ENCODE data around the gene CCNI2. TPM values are rescaled to one million over a fixed set of nuclear protein-coding genes. Genes with fewer than 3 reads are reported as not detected.

Gene CCNI2
- total and polyA plus RNA-seq, 2 donors (not counting 3 experiments of a cell fraction or from before 2014, with no cell fraction given), result 0.25 to 0.53 TPM

GRCh38 chr5:132714456-132715307 is 32.5 kb upstream of the CCNI2 start:
- no peak overlapping the region for H2AFZ ChIP-seq (ENCODE audit: low read depth, low read length)
- no peaks in the 10 kb centered on the region for H3K36me3 ChIP-seq (ENCODE audit: control insufficient read depth in 2 of 2, extremely low read depth in 1 of 2, insufficient read depth in 2 of 2, low read length in 2 of 2)
- ChIA-PET POLR2A (interaction anchor here (0.7 kb wide), 1 partner anchor 23 kb away, joined by 5 read pairs; no protein-coding TSS in a partner anchor), CTCF (interaction anchor here (0.7 to 2.3 kb wide), 18 partner anchors 11 to 383 kb away, joined by 3 to 15 read pairs (median 4); partner anchors contain the start of gene IL13)
- dilution Hi-C loops (cut with MboI; ENCODE audit: extremely low pct_ligation_motif_present, low sequenced_read_pairs), result no loop called here
- H3K4me1 ChIP-seq (ENCODE audit: control insufficient read depth, extremely low read depth, insufficient read depth, low read length), result no peaks in the 10 kb centered on the region
- H4K20me1 ChIP-seq (replicated peaks; ENCODE audit: control insufficient read depth, extremely low read depth, insufficient read depth, low read length), result no peaks in the 10 kb centered on the region
- H3K27ac ChIP-seq (ENCODE audit: insufficient read depth, low read depth, low read length), result no peak overlapping the region
- no peaks in the 10 kb centered on the region for H3K9me1 ChIP-seq (replicated peaks; ENCODE audit: control insufficient read depth, extremely low read depth, insufficient read depth, low read length)
- no peak for FAIRE-seq
- DNase-seq (ENCODE audit: low read depth, low spot score), result peak; percentile 28
- no peaks in the 10 kb centered on the region for H3K9me3 ChIP-seq (replicated peaks; ENCODE audit: control insufficient read depth, insufficient read depth, low read length)
- H3K27me3 ChIP-seq (ENCODE audit: control insufficient read depth in 2 of 2, insufficient read depth in 2 of 2, low read length in 2 of 2), result no peaks in the 10 kb centered on the region
- intact Hi-C loops (cut with micrococcal nuclease), result loop anchor here (2.0 to 5.0 kb wide), 2 partner anchors 187 to 328 kb away; no protein-coding TSS in a partner anchor
- no peak overlapping the region for H3K4me2 ChIP-seq (ENCODE audit: insufficient read depth, low read length)
- H3K9ac ChIP-seq (replicated peaks; ENCODE audit: extremely low read depth, insufficient read depth, low read length), result no peak overlapping the region
- no peaks in the 10 kb centered on the region for H3K79me2 ChIP-seq (ENCODE audit: control insufficient read depth, insufficient read depth, low read length)
- TF ChIP-seq CTCF (IDR thresholded peaks at IDR 0.05; ENCODE audit: extremely low read depth in 1 of 2, insufficient read depth in 1 of 2, low read depth in 1 of 2, low read length in 2 of 2) (peak; percentile 12 to 18), JUN (IDR thresholded peaks at IDR 0.05; ENCODE audit: borderline replicate concordance, insufficient read depth, insufficient read length, low read depth) (no peak), POLR2AphosphoS5 (IDR thresholded peaks at IDR 0.05; ENCODE audit: insufficient read depth, low read depth, low read length) (no peak), FOS (IDR thresholded peaks at IDR 0.05; ENCODE audit: borderline replicate concordance, insufficient read depth, low read length) (no peak), EZH2 (IDR thresholded peaks at IDR 0.05; ENCODE audit: borderline replicate concordance, low read depth, low read length, severe bottlenecking) (no peak), MYC (IDR thresholded peaks at IDR 0.05; ENCODE audit: low read depth, low read length) (no peak), MAX (IDR thresholded peaks at IDR 0.05; ENCODE audit: insufficient read depth, insufficient read length) (no peak)
- no TSS peak for BruUV-seq (replicated peaks)
- H3K4me3 ChIP-seq (replicated peaks in 1 of 3; ENCODE audit: insufficient read depth in 1 of 3, low read depth in 1 of 3, low read length in 3 of 3), result no peak overlapping the region
